ENCODE data around the gene GPD2. TPM values are rescaled to one million over a fixed set of nuclear protein-coding genes. Genes with fewer than 3 reads are reported as not detected.
A peak's percentile ranks its signal among the peaks of the same experiment; 100 is the strongest.

GPD2 gene
- polyA plus RNA-seq (2011; rRNA removed) (20.2 and 20.7 TPM in 2 replicates), polyA minus RNA-seq (2011; rRNA and poly(A)+ RNA removed) (43.2 and 51.0 TPM in 2 replicates)

GRCh38 chr2:156435718-156436496 lies at the start of gene GPD2:
Gene GPD2, plus strand, starts transcription at chr2:156436379. Its CDS starts 39,727 bp downstream, at chr2:156476106.
- peak within 1 kb of the TSS; percentile 76 for H3K4me3 ChIP-seq (ENCODE audit: low read depth, low read length)
- ChIA-PET CTCF (interaction anchor here (0.8 kb wide), 1 partner anchor 101 kb away, joined by 4 read pairs; no protein-coding TSS in a partner anchor), POLR2A (interaction anchor here (0.6 kb wide), 1 partner anchor 36 kb away, joined by 4 read pairs; no protein-coding TSS in a partner anchor)
- H3K27ac ChIP-seq (ENCODE audit: low read depth, low read length) = peak within 1 kb of the TSS; percentile 84
- TF ChIP-seq CTCF (IDR thresholded peaks at IDR 0.05; ENCODE audit: low read depth, low read length) = no peak
- H3K27me3 ChIP-seq (ENCODE audit: control insufficient read depth, insufficient read depth, low read length) = no peaks in the 10 kb centered on the region
- DNase-seq (ENCODE audit: low read depth, low spot score) = peak; percentile 42
- H3K9me3 ChIP-seq (ENCODE audit: control insufficient read depth, insufficient read depth, low read length) = no peaks in the 10 kb centered on the region; the same call in 1 of the 2 replicates

- Histone ChIP-seq H3K4me3 (ENCODE audit: low read depth, low read length) (no peak overlapping the region), H3K27me3 (ENCODE audit: control insufficient read depth, insufficient read depth, low read length) (peaks cover 5% of the 10 kb centered on the region), H3K9me3 (ENCODE audit: control insufficient read depth, insufficient read depth, low read length) (no peaks in the 10 kb centered on the region; the same call in 1 of the 2 replicates), H3K27ac (ENCODE audit: low read depth, low read length) (no peak overlapping the region)
- ChIA-PET CTCF (interaction anchor here (0.6 to 0.8 kb wide), 3 partner anchors 39 to 800 kb away, joined by 3 to 5 read pairs (median 3); no protein-coding TSS in a partner anchor), POLR2A (interaction anchor here (0.6 kb wide), 2 partner anchors 33 to 193 kb away, joined by 5 read pairs; no protein-coding TSS in a partner anchor)
- no peak for TF ChIP-seq CTCF (IDR thresholded peaks at IDR 0.05; ENCODE audit: low read depth, low read length)
- no peak for DNase-seq (ENCODE audit: low read depth, low spot score)
These were observed 42.0 kb upstream of the GPD2 start for GRCh38 chr2:156394033-156394741.

- no peak overlapping the region for H3K4me3 ChIP-seq (ENCODE audit: low read depth, low read length)
- CTCF ChIA-PET = interaction anchor here (1.2 to 1.4 kb wide), 2 partner anchors 61 to 193 kb away, joined by 3 to 4 read pairs; no protein-coding TSS in a partner anchor
- DNase-seq (ENCODE audit: low read depth, low spot score) = no peak
- H3K27ac ChIP-seq (ENCODE audit: low read depth, low read length) = no peak overlapping the region
- H3K27me3 ChIP-seq (ENCODE audit: control insufficient read depth, insufficient read depth, low read length) = peaks cover 4% of the 10 kb centered on the region
- TF ChIP-seq CTCF (IDR thresholded peaks at IDR 0.05; ENCODE audit: low read depth, low read length) = no peak
- POLR2A ChIA-PET = no interaction called here
- H3K9me3 ChIP-seq (ENCODE audit: control insufficient read depth, insufficient read depth, low read length) = no peaks in the 10 kb centered on the region; the same call in 1 of the 2 replicates
These were observed 40.1 kb upstream of the GPD2 start for GRCh38 chr2:156396126-156396525.

GRCh38 chr2:156397229-156397628 lies 39.0 kb upstream of the GPD2 start:
- no peak for TF ChIP-seq CTCF (IDR thresholded peaks at IDR 0.05; ENCODE audit: low read depth, low read length)
- no peak overlapping the region for H3K27ac ChIP-seq (ENCODE audit: low read depth, low read length)
- ChIA-PET POLR2A (no interaction called here), CTCF (interaction anchor here (1.2 to 1.4 kb wide), 2 partner anchors 62 to 192 kb away, joined by 3 to 4 read pairs; no protein-coding TSS in a partner anchor)
- no peaks in the 10 kb centered on the region; the same call in 1 of the 2 replicates for H3K9me3 ChIP-seq (ENCODE audit: control insufficient read depth, insufficient read depth, low read length)
- no peak overlapping the region for H3K4me3 ChIP-seq (ENCODE audit: low read depth, low read length)
- peaks cover 4% of the 10 kb centered on the region for H3K27me3 ChIP-seq (ENCODE audit: control insufficient read depth, insufficient read depth, low read length)
- no peak for DNase-seq (ENCODE audit: low read depth, low spot score)

Measured in AG04450 (cell line).